ENCODE data around the gene CLDN19. TPM values are rescaled to one million over a fixed set of nuclear protein-coding genes. Genes with fewer than 3 reads are reported as not detected.

The CLDN19 gene, protein sequence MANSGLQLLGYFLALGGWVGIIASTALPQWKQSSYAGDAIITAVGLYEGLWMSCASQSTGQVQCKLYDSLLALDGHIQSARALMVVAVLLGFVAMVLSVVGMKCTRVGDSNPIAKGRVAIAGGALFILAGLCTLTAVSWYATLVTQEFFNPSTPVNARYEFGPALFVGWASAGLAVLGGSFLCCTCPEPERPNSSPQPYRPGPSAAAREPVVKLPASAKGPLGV
- total RNA-seq = 93.1 TPM

DNA sequence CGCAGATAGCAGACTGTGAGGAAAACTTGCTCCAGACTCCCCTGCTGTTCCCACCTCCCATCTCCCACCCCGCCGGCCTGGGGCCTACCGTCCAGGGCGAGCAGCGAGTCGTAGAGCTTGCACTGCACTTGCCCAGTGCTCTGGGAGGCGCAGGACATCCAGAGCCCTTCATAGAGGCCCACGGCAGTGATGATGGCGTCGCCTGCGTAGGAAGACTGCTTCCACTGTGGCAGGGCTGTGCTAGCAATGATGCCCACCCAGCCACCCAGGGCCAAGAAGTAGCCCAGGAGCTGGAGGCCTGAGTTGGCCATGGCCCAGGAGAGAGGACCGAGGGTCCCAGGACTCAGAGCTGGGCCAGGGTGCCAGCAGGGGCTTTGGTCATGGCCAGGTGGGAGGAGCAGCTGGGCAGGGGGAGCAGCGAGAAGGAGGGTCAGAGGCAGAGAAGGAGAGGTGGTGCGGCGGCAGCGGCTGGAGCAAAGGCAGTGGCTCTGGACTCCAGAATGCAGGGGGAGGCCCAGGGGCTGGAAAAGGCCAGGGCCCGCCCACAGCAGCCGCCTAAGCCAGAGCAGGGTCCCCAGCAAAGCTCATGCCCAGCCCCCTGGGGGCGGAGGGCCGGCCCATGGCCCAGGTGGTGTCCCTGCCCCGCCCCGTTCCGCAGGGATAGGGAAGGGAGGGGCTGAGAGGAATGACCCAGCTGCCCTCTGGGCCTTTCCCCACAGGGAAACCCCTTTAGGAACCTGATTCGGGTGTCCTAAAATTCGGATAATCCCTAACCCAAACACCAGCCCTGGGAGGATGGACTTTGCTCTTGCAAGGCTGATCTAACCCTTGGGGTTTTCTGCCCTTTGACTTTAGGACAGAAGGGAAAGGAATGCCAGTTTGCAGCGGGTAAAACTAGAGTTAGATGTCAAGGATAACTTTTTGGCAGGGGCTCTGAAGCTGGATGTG is at the start of gene CLDN19:
CLDN19 (minus strand) TSS at position 484 of the 948 bp plus-strand sequence; CDS start at position 311, 173 bp downstream.

DNA sequence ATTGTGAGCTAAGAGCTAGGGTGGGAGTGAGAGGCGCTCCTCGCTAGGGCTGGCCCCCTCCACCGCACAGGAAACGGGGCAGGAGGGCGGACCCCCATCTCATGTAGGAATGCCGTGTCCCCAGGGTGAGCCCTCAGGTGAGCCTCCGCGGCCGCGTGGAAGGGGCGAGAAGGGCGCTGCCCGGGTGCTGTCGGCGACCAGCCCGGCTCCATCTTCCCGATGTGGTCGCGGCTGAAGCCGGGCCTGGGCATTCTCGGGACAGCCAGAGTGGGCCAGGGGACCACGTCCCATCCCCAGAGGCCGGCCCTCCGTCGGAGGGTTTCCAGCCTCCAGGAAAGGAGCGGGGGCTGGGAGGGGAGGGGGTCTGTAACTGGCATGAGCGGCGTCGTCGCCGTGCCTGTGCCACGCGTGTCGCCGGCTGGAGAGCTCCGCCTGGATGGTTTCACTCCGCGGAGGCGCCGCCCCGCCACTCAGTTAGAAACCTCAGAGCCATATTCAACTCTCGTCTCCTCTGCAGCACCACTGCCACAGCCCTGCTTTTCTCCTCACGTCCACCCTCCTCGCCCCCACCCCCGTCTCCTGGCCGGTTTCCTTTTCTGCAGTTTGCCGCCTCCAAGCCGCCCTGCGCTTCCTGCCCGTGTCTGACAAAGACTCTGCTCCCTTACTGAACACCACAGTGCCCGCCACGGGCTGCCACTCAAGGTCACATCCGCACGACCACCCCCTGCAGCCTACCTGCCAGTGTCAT is 45.1 kb upstream of the CLDN19 start, which contains the start of gene TMEM269:
TMEM269 (plus strand) TSS at position 46 of the 748 bp plus-strand sequence. CDS start 4,903 bp downstream, outside the sequence.

DNA sequence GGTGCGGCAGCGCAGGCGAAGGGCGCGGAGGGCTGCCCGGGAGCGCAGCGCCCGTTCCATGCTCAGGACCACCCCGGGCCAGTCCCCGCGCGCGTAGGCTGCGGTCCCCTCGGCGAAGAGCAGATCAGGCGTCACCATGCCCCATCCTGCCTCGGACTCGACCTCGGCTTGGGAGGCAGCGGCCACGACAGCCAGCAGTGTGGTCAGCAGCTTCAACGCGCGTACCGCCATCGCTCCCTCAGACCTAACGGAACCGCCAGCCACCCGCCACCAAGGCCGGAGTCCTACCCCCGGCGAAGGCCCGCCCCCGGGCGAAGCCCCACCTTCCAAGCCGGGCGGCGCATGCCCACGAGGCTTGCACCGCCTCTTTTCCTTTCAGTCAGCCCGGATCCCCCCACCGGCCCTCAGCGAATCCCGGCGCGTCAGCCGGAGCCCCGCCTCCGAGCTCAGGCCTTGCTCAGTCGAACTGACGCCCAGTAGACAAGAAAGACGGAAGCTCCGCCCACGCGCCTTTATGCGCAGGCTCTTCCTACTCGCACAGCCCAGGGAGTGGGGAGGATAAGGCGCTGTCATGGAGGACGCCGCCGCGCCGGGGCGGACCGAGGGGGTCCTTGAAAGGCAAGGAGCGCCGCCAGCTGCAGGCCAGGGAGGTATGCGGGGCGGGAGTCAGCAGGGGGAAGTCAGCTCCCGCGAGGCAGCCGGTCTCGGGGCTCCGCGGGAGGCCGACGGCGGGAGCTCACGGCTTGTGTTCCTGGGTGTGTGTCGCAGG is 26.9 kb upstream of the CLDN19 start, which contains the start of the genes C1orf50 and P3H1:
C1orf50 (plus strand) TSS at position 509 of the 769 bp plus-strand sequence; CDS start at position 572, 63 bp downstream.
P3H1 (minus strand) TSS at position 288 of the 769 bp plus-strand sequence; CDS start at position 231, 57 bp downstream.

Other genes with a start within 250 kb of the CLDN19 start
- gene PPIH, start 81.8 kb downstream of the CLDN19 start, total RNA-seq = 25.9 TPM
- 289 TPM for gene YBX1, start 57.8 kb downstream of the CLDN19 start, total RNA-seq
- gene P3H1, start 26.8 kb upstream of the CLDN19 start, total RNA-seq = 49.4 TPM
- gene C1orf50, start 27.0 kb upstream of the CLDN19 start, total RNA-seq = 3.7 TPM
- 0.47 TPM for gene TMEM269, start 44.8 kb upstream of the CLDN19 start, total RNA-seq
- gene ERMAP, start 76.9 kb upstream of the CLDN19 start, total RNA-seq = 14.5 TPM
- gene SVBP, start 77.2 kb upstream of the CLDN19 start, total RNA-seq = 19.0 TPM
- gene ZNF691, start 106.4 kb upstream of the CLDN19 start, total RNA-seq = 14.1 TPM
- gene SLC2A1, start 218.6 kb upstream of the CLDN19 start, total RNA-seq = 274 TPM